ENCODE results near the gene SLC4A4. TPM values are rescaled to one million over a fixed set of nuclear protein-coding genes. Genes with fewer than 3 reads are reported as not detected.

Gene SLC4A4
- polyA plus RNA-seq, 1 donor (not counting 4 experiments of a cell fraction or from before 2014, with no cell fraction given) = 0.29 TPM

GRCh38 chr4:71367546-71367945, 28.7 kb downstream of the SLC4A4 start:
- H3K9ac ChIP-seq (ENCODE audit: control insufficient read depth, extremely low read depth, insufficient read depth, low read length) = no peak overlapping the region
- no peaks in the 10 kb centered on the region for H4K20me1 ChIP-seq (ENCODE audit: control insufficient read depth, extremely low read depth, insufficient read depth, low read length)
- no peak overlapping the region for H3K4me3 ChIP-seq (ENCODE audit: control insufficient read depth in 2 of 3, extremely low read depth in 1 of 3, insufficient read depth in 2 of 3, low read depth in 1 of 3, low read length in 3 of 3)
- dilution Hi-C loops (cut with MboI; ENCODE audit: extremely low pct_ligation_motif_present, low sequenced_read_pairs) = no loop called here
- no peaks in the 10 kb centered on the region for H3K9me1 ChIP-seq (ENCODE audit: control insufficient read depth, extremely low read depth, insufficient read depth, low read length)
- no peak overlapping the region for H3K4me2 ChIP-seq (ENCODE audit: control insufficient read depth, extremely low read depth, insufficient read depth, low read depth, low read length)
- TF ChIP-seq EZH2 (IDR thresholded peaks at IDR 0.05; ENCODE audit: low read length) (no peak), CTCF (optimal IDR thresholded peaks at IDR 0.05 in 1 of 3, IDR thresholded peaks at IDR 0.05 in 1 of 3, conservative IDR thresholded peaks at IDR 0.05 in 1 of 3; ENCODE audit: extremely low read depth in 1 of 3, insufficient read depth in 2 of 3, low read length in 3 of 3) (no peak)
- H3K4me1 ChIP-seq (ENCODE audit: control insufficient read depth, extremely low read depth, insufficient read depth, low read length) = no peaks in the 10 kb centered on the region
- H3K36me3 ChIP-seq (ENCODE audit: control insufficient read depth in 2 of 2, extremely low read depth in 1 of 2, insufficient read depth in 2 of 2, low read length in 2 of 2) = no peaks in the 10 kb centered on the region
- H3K27me3 ChIP-seq (ENCODE audit: control insufficient read depth, extremely low read depth, insufficient read depth, low read length) = no peaks in the 10 kb centered on the region
- no peak overlapping the region for H2AFZ ChIP-seq (ENCODE audit: control insufficient read depth, low read length)
- DNase-seq (ENCODE audit: low read depth, low spot score) = no peak
- no peaks in the 10 kb centered on the region for H3K79me2 ChIP-seq (ENCODE audit: control insufficient read depth, insufficient read depth, low read length)
- no peak for FAIRE-seq
- no peaks in the 10 kb centered on the region for H3K9me3 ChIP-seq (ENCODE audit: control insufficient read depth, low read depth, low read length)
- no peak overlapping the region for H3K27ac ChIP-seq (ENCODE audit: control insufficient read depth, insufficient read depth, low read length)

GRCh38 chr4:71368906-71369305, 30.1 kb downstream of the SLC4A4 start:
- H3K4me2 ChIP-seq (ENCODE audit: control insufficient read depth, extremely low read depth, insufficient read depth, low read depth, low read length) = no peak overlapping the region
- H4K20me1 ChIP-seq (ENCODE audit: control insufficient read depth, extremely low read depth, insufficient read depth, low read length) = no peaks in the 10 kb centered on the region
- no peaks in the 10 kb centered on the region for H3K9me1 ChIP-seq (ENCODE audit: control insufficient read depth, extremely low read depth, insufficient read depth, low read length)
- H3K79me2 ChIP-seq (ENCODE audit: control insufficient read depth, insufficient read depth, low read length) = no peaks in the 10 kb centered on the region
- H2AFZ ChIP-seq (ENCODE audit: control insufficient read depth, low read length) = no peak overlapping the region
- H3K36me3 ChIP-seq (ENCODE audit: control insufficient read depth in 2 of 2, extremely low read depth in 1 of 2, insufficient read depth in 2 of 2, low read length in 2 of 2) = no peaks in the 10 kb centered on the region
- DNase-seq (ENCODE audit: low read depth, low spot score) = no peak
- H3K9ac ChIP-seq (ENCODE audit: control insufficient read depth, extremely low read depth, insufficient read depth, low read length) = no peak overlapping the region
- dilution Hi-C loops (cut with MboI; ENCODE audit: extremely low pct_ligation_motif_present, low sequenced_read_pairs) = no loop called here
- no peaks in the 10 kb centered on the region for H3K9me3 ChIP-seq (ENCODE audit: control insufficient read depth, low read depth, low read length)
- TF ChIP-seq EZH2 (IDR thresholded peaks at IDR 0.05; ENCODE audit: low read length) (no peak), CTCF (optimal IDR thresholded peaks at IDR 0.05 in 1 of 3, IDR thresholded peaks at IDR 0.05 in 1 of 3, conservative IDR thresholded peaks at IDR 0.05 in 1 of 3; ENCODE audit: extremely low read depth in 1 of 3, insufficient read depth in 2 of 3, low read length in 3 of 3) (no peak)
- H3K4me1 ChIP-seq (ENCODE audit: control insufficient read depth, extremely low read depth, insufficient read depth, low read length) = no peaks in the 10 kb centered on the region
- no peaks in the 10 kb centered on the region for H3K27me3 ChIP-seq (ENCODE audit: control insufficient read depth, extremely low read depth, insufficient read depth, low read length)
- no peak overlapping the region for H3K4me3 ChIP-seq (ENCODE audit: control insufficient read depth in 2 of 3, extremely low read depth in 1 of 3, insufficient read depth in 2 of 3, low read depth in 1 of 3, low read length in 3 of 3)
- no peak overlapping the region for H3K27ac ChIP-seq (ENCODE audit: control insufficient read depth, insufficient read depth, low read length)
- FAIRE-seq = no peak
